GM23338 (cell line): ENCODE results near the gene EPHB2. TPM values are rescaled to one million over a fixed set of nuclear protein-coding genes. Genes with fewer than 3 reads are reported as not detected.

Source experiments
- ATAC-seq: fragments of 200-7000 bp; cut with Tn5 transposase; 3 replicates; pipeline ENCODE4 v1.9.1; 2020
- DNase-seq: peaks from one replicate; pipeline ENCODE4 v3.0.0-alpha.2; 2015; ENCODE audit warnings: low spot score
- H2AFZ ChIP-seq: fragments of 200-600 bp; sonication (generic); 2 replicates; pipeline ENCODE4 v1.8.0; 2016; ENCODE audit warnings: antibody characterized with exemption, mild to moderate bottlenecking, moderate library complexity
- H3F3A ChIP-seq: fragments of 200-600 bp; sonication (generic); replicated peaks from 2 replicates; pipeline ENCODE4 v1.8.0; 2017; ENCODE audit warnings: antibody characterized with exemption, mixed run types, low read depth
- H3K27ac ChIP-seq: fragments of 200-600 bp; sonication (generic); 2 replicates; pipeline ENCODE4 v1.6.1; 2016; ENCODE audit warnings: low read depth
- H3K27me3 ChIP-seq: fragments of 200-600 bp; sonication (generic); 2 replicates; pipeline ENCODE4 v1.8.0; 2016; ENCODE audit warnings: mild to moderate bottlenecking, mixed run types, moderate library complexity; ENCODE audit not compliant: insufficient read depth
- H3K36me3 ChIP-seq: fragments of 200-600 bp; sonication (generic); 2 replicates; pipeline ENCODE4 v1.8.0; 2016; ENCODE audit warnings: mild to moderate bottlenecking; ENCODE audit not compliant: insufficient read depth
- H3K4me1 ChIP-seq: fragments of 200-600 bp; sonication (generic); 2 replicates; pipeline ENCODE4 v1.8.0; 2016; ENCODE audit warnings: mild to moderate bottlenecking, moderate library complexity; ENCODE audit not compliant: insufficient read depth
- H3K4me2 ChIP-seq: fragments of 200-600 bp; sonication (generic); 2 replicates; pipeline ENCODE4 v1.7.1; 2017; ENCODE audit warnings: mixed run types
- H3K4me3 ChIP-seq: fragments of 200-600 bp; sonication (generic); 2 replicates; pipeline ENCODE4 v1.6.1; 2016; ENCODE audit warnings: mixed run types
- H3K79me2 ChIP-seq: fragments of 200-600 bp; sonication (generic); replicated peaks from 2 replicates; pipeline ENCODE4 v1.8.0; 2017; ENCODE audit warnings: mild to moderate bottlenecking; ENCODE audit not compliant: insufficient read depth
- H3K9me2 ChIP-seq: fragments of 200-600 bp; sonication (generic); 2 replicates; pipeline ENCODE4 v1.8.0; 2017; ENCODE audit not compliant: insufficient read depth
- H4K20me1 ChIP-seq: fragments of 200-600 bp; sonication (generic); replicated peaks from 2 replicates; pipeline ENCODE4 v1.8.0; 2017; ENCODE audit warnings: mild to moderate bottlenecking; ENCODE audit not compliant: insufficient read depth
- H3K27ac Mint-ChIP-seq: 2 replicates; pipeline ENCODE4 v1.8.0; 2020; ENCODE audit warnings: inconsistent platforms, mild to moderate bottlenecking, moderate library complexity, mixed read lengths
- H3K27me3 Mint-ChIP-seq: 3 replicates; pipeline ENCODE4 v1.8.0; 2022; ENCODE audit warnings: low read depth, mild to moderate bottlenecking, moderate library complexity, mixed read lengths, inconsistent platforms; ENCODE audit not compliant: insufficient read depth, poor library complexity
- H3K36me3 Mint-ChIP-seq: 3 replicates; pipeline ENCODE4 v1.8.0; 2021; ENCODE audit warnings: low read depth, mild to moderate bottlenecking, inconsistent platforms, moderate library complexity, mixed read lengths
- H3K4me1 Mint-ChIP-seq: 3 replicates; pipeline ENCODE4 v1.8.0; 2020; ENCODE audit warnings: mild to moderate bottlenecking, inconsistent platforms, mixed read lengths
- H3K4me3 Mint-ChIP-seq: 3 replicates; pipeline ENCODE4 v1.8.0; 2021; ENCODE audit warnings: moderate library complexity, mild to moderate bottlenecking, inconsistent platforms, mixed read lengths
- H3K9me3 Mint-ChIP-seq: 3 replicates; pipeline ENCODE4 v1.8.0; 2020; ENCODE audit warnings: moderate library complexity, mild to moderate bottlenecking, inconsistent platforms, mixed read lengths
- EZH2 ChIP-seq: fragments of 200-600 bp; sonication (generic); IDR thresholded peaks from one replicate; pipeline ENCODE4 v1.8.0; 2017; ENCODE audit warnings: antibody characterized with exemption, mild to moderate bottlenecking, low read depth; ENCODE audit not compliant: unreplicated experiment
- NANOG ChIP-seq: IDR thresholded peaks from 2 replicates; pipeline ENCODE4 v1.6.1; 2016; ENCODE audit warnings: antibody characterized with exemption, borderline replicate concordance
- POLR2AphosphoS5 ChIP-seq: IDR thresholded peaks from 2 replicates; pipeline ENCODE4 v1.6.1; 2016; ENCODE audit warnings: antibody characterized with exemption, low read depth
- STAT1 ChIP-seq: IDR thresholded peaks from one replicate; pipeline ENCODE4 v1.6.1; 2016; ENCODE audit warnings: antibody characterized with exemption; ENCODE audit not compliant: unreplicated experiment
- ZNF114 ChIP-seq: fragments of 250-450 bp; sonication (Bioruptor Pico); IDR thresholded peaks from 2 replicates; pipeline ENCODE4 v1.5.0; 2020; ENCODE audit warnings: mild to moderate bottlenecking, moderate library complexity
- ZNF331 ChIP-seq: fragments of 250-450 bp; sonication (Bioruptor Pico); IDR thresholded peaks from 2 replicates; pipeline ENCODE4 v1.5.0; 2020; ENCODE audit warnings: low read depth, mild to moderate bottlenecking, moderate library complexity
- polyA plus RNA-seq: library from polyadenylated mRNA; unstranded; fragments of >200 nt; fragmentation: Nextera tagmentation; extraction: Ambion mirVana; gene quantifications from 2 replicates; pipeline ENCODE4 v1.2.1, GENCODE V29; 2016
- total RNA-seq: library from RNA; depleted of rRNA; stranded (reverse); fragments of >200 nt; shearing (Covaris generic); gene quantifications from 2 replicates; pipeline ENCODE4 v1.2.3, GENCODE V29; 2014
- TF ChIP-seq, protein P1 (sequence below): IDR thresholded peaks from 2 replicates; pipeline ENCODE4 v1.6.1; 2016; ENCODE audit warnings: antibody characterized with exemption
- TF ChIP-seq, protein P2 (sequence below): fragments of 250-450 bp; sonication (Bioruptor Pico); IDR thresholded peaks from 2 replicates; pipeline ENCODE4 v1.5.0; 2020; ENCODE audit warnings: mild to moderate bottlenecking, moderate library complexity

The EPHB2 gene
- total and polyA plus RNA-seq, 2 experiments from 2014 or later: 4.1 to 20.1 TPM

DNA sequence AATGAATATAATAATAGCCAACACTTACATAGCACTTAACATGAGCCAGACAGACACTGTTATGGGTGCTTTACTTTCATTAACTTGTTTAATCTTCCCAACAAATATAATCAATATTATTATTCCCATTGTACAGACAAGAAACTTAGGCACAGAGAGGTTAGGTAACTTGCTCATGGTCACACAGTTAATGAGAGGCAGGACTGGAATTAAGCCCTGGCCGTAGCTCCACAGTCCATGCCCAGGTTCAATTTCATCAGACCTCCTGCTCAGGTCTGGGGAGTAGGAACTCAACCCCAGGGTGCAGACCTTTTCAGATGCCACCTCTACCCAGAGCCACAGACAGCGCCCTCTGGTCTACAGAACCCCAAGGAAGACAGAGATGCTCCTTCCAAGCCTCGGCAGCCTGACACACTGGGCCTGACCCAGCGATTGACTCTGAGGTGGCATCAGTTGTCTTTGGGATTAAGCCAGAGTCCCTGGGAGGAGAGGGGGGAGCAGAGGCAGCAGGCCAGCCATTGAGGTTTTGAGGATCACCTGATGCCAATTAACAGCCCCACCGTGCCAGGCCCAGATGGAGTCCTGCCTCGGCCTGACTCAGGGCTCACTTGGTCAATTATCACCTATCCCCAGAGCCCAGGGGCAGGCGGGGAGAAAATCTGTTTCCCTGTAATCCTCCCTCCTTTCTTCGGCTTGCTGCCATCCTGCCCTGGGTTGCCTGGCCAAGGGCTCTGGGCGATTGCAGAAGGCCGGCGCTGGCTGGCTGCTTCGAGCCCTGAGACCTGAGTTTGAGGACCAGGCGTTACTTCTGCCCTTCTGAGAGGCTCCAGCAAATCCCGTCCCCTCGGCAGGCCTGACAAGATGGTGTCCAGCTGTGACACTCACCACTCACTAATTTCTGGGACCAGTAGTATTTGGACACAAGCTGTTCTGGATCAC, 145.3 kb downstream of the EPHB2 start (continued):
- TF ChIP-seq, protein P1, sequence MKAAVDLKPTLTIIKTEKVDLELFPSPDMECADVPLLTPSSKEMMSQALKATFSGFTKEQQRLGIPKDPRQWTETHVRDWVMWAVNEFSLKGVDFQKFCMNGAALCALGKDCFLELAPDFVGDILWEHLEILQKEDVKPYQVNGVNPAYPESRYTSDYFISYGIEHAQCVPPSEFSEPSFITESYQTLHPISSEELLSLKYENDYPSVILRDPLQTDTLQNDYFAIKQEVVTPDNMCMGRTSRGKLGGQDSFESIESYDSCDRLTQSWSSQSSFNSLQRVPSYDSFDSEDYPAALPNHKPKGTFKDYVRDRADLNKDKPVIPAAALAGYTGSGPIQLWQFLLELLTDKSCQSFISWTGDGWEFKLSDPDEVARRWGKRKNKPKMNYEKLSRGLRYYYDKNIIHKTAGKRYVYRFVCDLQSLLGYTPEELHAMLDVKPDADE: no peak

DNA sequence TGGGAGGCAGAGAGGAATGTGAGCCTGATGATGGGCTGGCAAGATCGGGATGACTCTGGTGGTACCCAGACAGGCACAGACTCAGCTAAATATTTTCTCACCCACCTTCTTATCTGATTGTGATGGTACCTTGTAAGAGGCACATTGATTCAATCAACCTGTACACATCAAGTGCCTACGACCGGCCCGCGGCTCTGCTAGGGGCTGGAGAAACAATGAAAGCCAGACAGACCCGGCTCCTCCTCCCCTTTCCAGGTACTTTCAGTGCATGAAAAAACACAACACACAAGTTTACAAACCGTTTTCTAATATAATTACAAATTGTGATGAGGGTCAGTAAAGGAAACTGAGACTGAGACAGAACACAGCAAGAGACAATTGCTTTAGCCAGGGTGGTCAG, 147.0 kb downstream of the EPHB2 start:
- no peak for ATAC-seq
- no peaks in the 10 kb centered on the region for H3K36me3 Mint-ChIP-seq
- H3K27ac Mint-ChIP-seq: no peak overlapping the region

More for the DNA sequence above, 147.0 kb downstream of the EPHB2 start:
- Histone ChIP-seq H3K79me2 (no peaks in the 10 kb centered on the region), H3K27me3 (no peaks in the 10 kb centered on the region), H3F3A (no peaks in the 10 kb centered on the region), H3K4me3 (no peak overlapping the region), H2AFZ (no peak overlapping the region), H3K4me2 (no peak overlapping the region), H3K27ac (no peak overlapping the region), H3K4me1 (no peaks in the 10 kb centered on the region), H4K20me1 (no peaks in the 10 kb centered on the region), H3K9me2 (no peaks in the 10 kb centered on the region), H3K36me3 (no peaks in the 10 kb centered on the region)
- Mint-ChIP-seq H3K4me3 (no peak overlapping the region), H3K9me3 (no peaks in the 10 kb centered on the region), H3K4me1 (peaks cover 17% of the 10 kb centered on the region), H3K27me3 (peaks cover 11% of the 10 kb centered on the region)
- TF ChIP-seq STAT1: no peak
- no peak for TF ChIP-seq ZNF114 (CRISPR knock-in tag)
- TF ChIP-seq EZH2: no peak
- no peak for TF ChIP-seq ZNF331 (CRISPR knock-in tag)
- no peak for TF ChIP-seq POLR2AphosphoS5
- no peak for TF ChIP-seq NANOG
- TF ChIP-seq, protein P2, sequence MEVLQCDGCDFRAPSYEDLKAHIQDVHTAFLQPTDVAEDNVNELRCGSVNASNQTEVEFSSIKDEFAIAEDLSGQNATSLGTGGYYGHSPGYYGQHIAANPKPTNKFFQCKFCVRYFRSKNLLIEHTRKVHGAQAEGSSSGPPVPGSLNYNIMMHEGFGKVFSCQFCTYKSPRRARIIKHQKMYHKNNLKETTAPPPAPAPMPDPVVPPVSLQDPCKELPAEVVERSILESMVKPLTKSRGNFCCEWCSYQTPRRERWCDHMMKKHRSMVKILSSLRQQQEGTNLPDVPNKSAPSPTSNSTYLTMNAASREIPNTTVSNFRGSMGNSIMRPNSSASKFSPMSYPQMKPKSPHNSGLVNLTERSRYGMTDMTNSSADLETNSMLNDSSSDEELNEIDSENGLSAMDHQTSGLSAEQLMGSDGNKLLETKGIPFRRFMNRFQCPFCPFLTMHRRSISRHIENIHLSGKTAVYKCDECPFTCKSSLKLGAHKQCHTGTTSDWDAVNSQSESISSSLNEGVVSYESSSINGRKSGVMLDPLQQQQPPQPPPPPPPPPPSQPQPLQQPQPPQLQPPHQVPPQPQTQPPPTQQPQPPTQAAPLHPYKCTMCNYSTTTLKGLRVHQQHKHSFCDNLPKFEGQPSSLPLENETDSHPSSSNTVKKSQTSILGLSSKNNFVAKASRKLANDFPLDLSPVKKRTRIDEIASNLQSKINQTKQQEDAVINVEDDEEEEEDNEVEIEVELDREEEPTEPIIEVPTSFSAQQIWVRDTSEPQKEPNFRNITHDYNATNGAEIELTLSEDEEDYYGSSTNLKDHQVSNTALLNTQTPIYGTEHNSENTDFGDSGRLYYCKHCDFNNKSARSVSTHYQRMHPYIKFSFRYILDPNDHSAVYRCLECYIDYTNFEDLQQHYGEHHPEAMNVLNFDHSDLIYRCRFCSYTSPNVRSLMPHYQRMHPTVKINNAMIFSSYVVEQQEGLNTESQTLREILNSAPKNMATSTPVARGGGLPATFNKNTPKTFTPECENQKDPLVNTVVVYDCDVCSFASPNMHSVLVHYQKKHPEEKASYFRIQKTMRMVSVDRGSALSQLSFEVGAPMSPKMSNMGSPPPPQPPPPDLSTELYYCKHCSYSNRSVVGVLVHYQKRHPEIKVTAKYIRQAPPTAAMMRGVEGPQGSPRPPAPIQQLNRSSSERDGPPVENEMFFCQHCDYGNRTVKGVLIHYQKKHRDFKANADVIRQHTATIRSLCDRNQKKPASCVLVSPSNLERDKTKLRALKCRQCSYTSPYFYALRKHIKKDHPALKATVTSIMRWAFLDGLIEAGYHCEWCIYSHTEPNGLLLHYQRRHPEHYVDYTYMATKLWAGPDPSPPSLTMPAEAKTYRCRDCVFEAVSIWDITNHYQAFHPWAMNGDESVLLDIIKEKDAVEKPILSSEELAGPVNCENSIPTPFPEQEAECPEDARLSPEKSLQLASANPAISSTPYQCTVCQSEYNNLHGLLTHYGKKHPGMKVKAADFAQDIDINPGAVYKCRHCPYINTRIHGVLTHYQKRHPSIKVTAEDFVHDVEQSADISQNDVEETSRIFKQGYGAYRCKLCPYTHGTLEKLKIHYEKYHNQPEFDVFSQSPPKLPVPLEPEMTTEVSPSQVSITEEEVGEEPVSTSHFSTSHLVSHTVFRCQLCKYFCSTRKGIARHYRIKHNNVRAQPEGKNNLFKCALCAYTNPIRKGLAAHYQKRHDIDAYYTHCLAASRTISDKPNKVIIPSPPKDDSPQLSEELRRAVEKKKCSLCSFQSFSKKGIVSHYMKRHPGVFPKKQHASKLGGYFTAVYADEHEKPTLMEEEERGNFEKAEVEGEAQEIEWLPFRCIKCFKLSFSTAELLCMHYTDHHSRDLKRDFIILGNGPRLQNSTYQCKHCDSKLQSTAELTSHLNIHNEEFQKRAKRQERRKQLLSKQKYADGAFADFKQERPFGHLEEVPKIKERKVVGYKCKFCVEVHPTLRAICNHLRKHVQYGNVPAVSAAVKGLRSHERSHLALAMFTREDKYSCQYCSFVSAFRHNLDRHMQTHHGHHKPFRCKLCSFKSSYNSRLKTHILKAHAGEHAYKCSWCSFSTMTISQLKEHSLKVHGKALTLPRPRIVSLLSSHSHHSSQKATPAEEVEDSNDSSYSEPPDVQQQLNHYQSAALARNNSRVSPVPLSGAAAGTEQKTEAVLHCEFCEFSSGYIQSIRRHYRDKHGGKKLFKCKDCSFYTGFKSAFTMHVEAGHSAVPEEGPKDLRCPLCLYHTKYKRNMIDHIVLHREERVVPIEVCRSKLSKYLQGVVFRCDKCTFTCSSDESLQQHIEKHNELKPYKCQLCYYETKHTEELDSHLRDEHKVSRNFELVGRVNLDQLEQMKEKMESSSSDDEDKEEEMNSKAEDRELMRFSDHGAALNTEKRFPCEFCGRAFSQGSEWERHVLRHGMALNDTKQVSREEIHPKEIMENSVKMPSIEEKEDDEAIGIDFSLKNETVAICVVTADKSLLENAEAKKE (CRISPR knock-in tag): no peak
- DNase-seq: no peak
